Endothelial cell (in vitro differentiated cells): ENCODE measurements around the gene TMTC1. TPM values are rescaled to one million over a fixed set of nuclear protein-coding genes. Genes with fewer than 3 reads are reported as not detected.

Experiments used
- DNase-seq: peaks from one replicate; pipeline ENCODE4 v3.0.0; 2021; ENCODE audit warnings: low spot score
- H3K27ac Mint-ChIP-seq: one replicate; pipeline ENCODE4 v1.8.0; 2021; ENCODE audit warnings: mixed read lengths, inconsistent platforms; ENCODE audit not compliant: unreplicated experiment
- H3K27me3 Mint-ChIP-seq: one replicate; pipeline ENCODE4 v1.8.0; 2021; ENCODE audit warnings: mild to moderate bottlenecking, moderate library complexity, mixed read lengths, inconsistent platforms; ENCODE audit not compliant: unreplicated experiment
- H3K36me3 Mint-ChIP-seq: one replicate; pipeline ENCODE4 v1.8.0; 2021; ENCODE audit warnings: mild to moderate bottlenecking, low read depth, mixed read lengths, inconsistent platforms; ENCODE audit not compliant: unreplicated experiment
- H3K4me1 Mint-ChIP-seq: one replicate; pipeline ENCODE4 v1.8.0; 2021; ENCODE audit warnings: mild to moderate bottlenecking, mixed read lengths, inconsistent platforms; ENCODE audit not compliant: unreplicated experiment
- H3K4me3 Mint-ChIP-seq: one replicate; pipeline ENCODE4 v1.8.0; 2021; ENCODE audit warnings: mild to moderate bottlenecking, mixed read lengths, inconsistent platforms; ENCODE audit not compliant: unreplicated experiment
- H3K9me3 Mint-ChIP-seq: one replicate; pipeline ENCODE4 v1.8.0; 2021; ENCODE audit warnings: mixed read lengths, inconsistent platforms; ENCODE audit not compliant: unreplicated experiment
- total RNA-seq: library from RNA; stranded (reverse); fragmentation: NEBNext Ultra II Directional; extraction: Animal tissue kit (Norgen Biotek cat#: 25700); gene quantifications from one replicate; pipeline ENCODE4 v1.2.1, GENCODE V29; 2021; ENCODE audit not compliant: unreplicated experiment
- TF ChIP-seq, protein P1 (sequence below): fragments of 200-600 bp; sonication (generic); IDR thresholded peaks from one replicate; pipeline ENCODE4 v1.5.0; 2021; ENCODE audit warnings: antibody characterized with exemption; ENCODE audit not compliant: unreplicated experiment

The TMTC1 gene
- total RNA-seq, 1 donor from 2014 or later, result 0.95 TPM

GRCh38 chr12:29610473-29611170 is 173.1 kb downstream of the TMTC1 start:
- TF ChIP-seq, protein P1, sequence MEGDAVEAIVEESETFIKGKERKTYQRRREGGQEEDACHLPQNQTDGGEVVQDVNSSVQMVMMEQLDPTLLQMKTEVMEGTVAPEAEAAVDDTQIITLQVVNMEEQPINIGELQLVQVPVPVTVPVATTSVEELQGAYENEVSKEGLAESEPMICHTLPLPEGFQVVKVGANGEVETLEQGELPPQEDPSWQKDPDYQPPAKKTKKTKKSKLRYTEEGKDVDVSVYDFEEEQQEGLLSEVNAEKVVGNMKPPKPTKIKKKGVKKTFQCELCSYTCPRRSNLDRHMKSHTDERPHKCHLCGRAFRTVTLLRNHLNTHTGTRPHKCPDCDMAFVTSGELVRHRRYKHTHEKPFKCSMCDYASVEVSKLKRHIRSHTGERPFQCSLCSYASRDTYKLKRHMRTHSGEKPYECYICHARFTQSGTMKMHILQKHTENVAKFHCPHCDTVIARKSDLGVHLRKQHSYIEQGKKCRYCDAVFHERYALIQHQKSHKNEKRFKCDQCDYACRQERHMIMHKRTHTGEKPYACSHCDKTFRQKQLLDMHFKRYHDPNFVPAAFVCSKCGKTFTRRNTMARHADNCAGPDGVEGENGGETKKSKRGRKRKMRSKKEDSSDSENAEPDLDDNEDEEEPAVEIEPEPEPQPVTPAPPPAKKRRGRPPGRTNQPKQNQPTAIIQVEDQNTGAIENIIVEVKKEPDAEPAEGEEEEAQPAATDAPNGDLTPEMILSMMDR, result no peak
- H3K4me1 Mint-ChIP-seq, result no peaks in the 10 kb centered on the region
- no peaks in the 10 kb centered on the region for H3K9me3 Mint-ChIP-seq
- no peaks in the 10 kb centered on the region for H3K27me3 Mint-ChIP-seq
- no peaks in the 10 kb centered on the region for H3K36me3 Mint-ChIP-seq
- H3K27ac Mint-ChIP-seq, result no peak overlapping the region
- no peak overlapping the region for H3K4me3 Mint-ChIP-seq
- DNase-seq, result no peak

- no peaks in the 10 kb centered on the region for H3K27me3 Mint-ChIP-seq
- no peak overlapping the region for H3K4me3 Mint-ChIP-seq
- TF ChIP-seq, protein P1, result no peak
- H3K36me3 Mint-ChIP-seq, result no peaks in the 10 kb centered on the region
- H3K27ac Mint-ChIP-seq, result no peak overlapping the region
- no peaks in the 10 kb centered on the region for H3K9me3 Mint-ChIP-seq
- no peak for DNase-seq
- H3K4me1 Mint-ChIP-seq, result no peaks in the 10 kb centered on the region
Observed at GRCh38 chr12:29609431-29610215, 174.1 kb downstream of the TMTC1 start.

DNA sequence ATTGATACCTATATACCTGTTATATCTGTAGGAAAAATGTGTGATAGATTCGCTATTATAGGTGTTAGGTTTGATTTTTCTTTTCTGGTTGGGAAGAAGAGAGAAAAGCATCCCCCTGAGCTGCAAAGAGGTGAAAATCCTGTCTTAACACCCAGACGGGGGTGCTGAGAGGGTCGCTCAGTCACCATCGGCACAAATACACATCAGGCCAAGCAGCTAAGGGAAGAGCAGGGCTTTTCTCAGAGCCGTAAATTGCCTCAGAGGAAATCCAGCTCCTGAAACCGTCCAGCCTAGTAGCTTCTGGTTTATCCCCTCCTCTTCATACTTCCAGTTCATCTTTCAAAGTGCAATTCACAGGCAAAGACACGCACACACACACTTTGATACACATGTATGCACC is 175.2 kb downstream of the TMTC1 start:
- Mint-ChIP-seq H3K4me1 (no peaks in the 10 kb centered on the region), H3K36me3 (no peaks in the 10 kb centered on the region), H3K4me3 (no peak overlapping the region), H3K27ac (no peak overlapping the region), H3K27me3 (no peaks in the 10 kb centered on the region), H3K9me3 (no peaks in the 10 kb centered on the region)
- TF ChIP-seq, protein P1, result no peak
- no peak for DNase-seq

DNA sequence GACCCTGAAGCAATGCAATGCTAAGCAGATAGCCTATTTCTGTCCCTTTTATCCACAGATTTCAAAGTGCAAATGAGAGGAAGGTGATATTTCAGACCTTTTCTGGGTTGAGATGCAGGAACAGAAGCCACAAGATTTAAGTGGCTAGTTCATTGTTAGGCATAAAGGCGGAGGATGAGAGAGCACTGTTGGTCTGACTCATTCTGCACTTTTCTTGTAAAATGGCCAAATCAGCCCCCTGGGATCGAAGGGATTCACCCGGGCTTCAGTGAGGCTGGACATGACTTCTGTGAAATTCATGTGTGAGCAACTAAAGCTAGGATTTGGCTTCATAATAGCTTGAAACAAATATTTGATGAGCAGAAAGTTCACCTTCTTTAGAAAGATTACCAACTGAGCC is 184.4 kb downstream of the TMTC1 start:
- H3K9me3 Mint-ChIP-seq, result no peaks in the 10 kb centered on the region
- DNase-seq, result no peak
- H3K36me3 Mint-ChIP-seq, result no peaks in the 10 kb centered on the region
- TF ChIP-seq, protein P1, result no peak
- H3K27ac Mint-ChIP-seq, result no peak overlapping the region
- no peak overlapping the region for H3K4me3 Mint-ChIP-seq
- no peaks in the 10 kb centered on the region for H3K4me1 Mint-ChIP-seq
- H3K27me3 Mint-ChIP-seq, result no peaks in the 10 kb centered on the region
